Left lung (tissue), 10 donors: ENCODE results near the gene MAT2A. TPM values are rescaled to one million over a fixed set of nuclear protein-coding genes. Genes with fewer than 3 reads are reported as not detected.
"Not testable (repeated sequence)": the region's sequence is repeated elsewhere in the genome, so short reads cannot be mapped to it uniquely, and the experiment has no call there.

ENCODE experiments used
- ATAC-seq: fragments of 200-7000 bp; cut with Tn5 transposase; one replicate; pipeline ENCODE4 v1.9.1; 2020; ENCODE audit warnings: moderate library complexity
- DNase-seq, 4 donors: peaks; one replicate each; pipeline ENCODE4 v3.0.0-alpha.2; 2013 to 2020
- H3K27ac ChIP-seq, 2 donors: fragments of 200-600 bp; sonication (generic) in 1 of 2; one replicate each; pipeline versions ENCODE4 v1.5.0 to v1.8.0; 2020 to 2021
- H3K27me3 ChIP-seq, 2 donors: fragments of 200-600 bp; sonication (generic) in 1 of 2; one replicate each; pipeline versions ENCODE4 v1.5.0 to v1.8.0; 2020 to 2021
- H3K36me3 ChIP-seq, 2 donors: fragments of 200-600 bp; sonication (generic) in 1 of 2; one replicate each; pipeline versions ENCODE4 v1.5.0 to v1.8.0; 2020 to 2021
- H3K4me1 ChIP-seq, 2 donors: fragments of 200-600 bp; one replicate each; pipeline ENCODE4 v1.8.0; 2021
- H3K4me3 ChIP-seq, 2 donors: fragments of 200-600 bp; sonication (generic) in 1 of 2; one replicate each; pipeline versions ENCODE4 v1.5.0 to v1.8.0; 2020 to 2021; ENCODE audit warnings: mild to moderate bottlenecking in 1 of 2
- H3K9me3 ChIP-seq, 2 donors: fragments of 200-600 bp; sonication (generic) in 1 of 2; one replicate each; pipeline versions ENCODE4 v1.5.0 to v1.8.0; 2020 to 2021
- CTCF ChIP-seq, 2 donors: fragments of 200-600 bp; sonication (generic) in 1 of 2; IDR thresholded peaks; one replicate each; pipeline versions ENCODE4 v1.5.0 to v1.8.0; 2021; ENCODE audit warnings: antibody characterized with exemption in 2 of 2
- intact Hi-C, 2 donors: fragments of 100-400 bp; cut with DNase I; formaldehyde crosslinking; loops; one replicate each; pipeline versions ENCODE4 v1.11.2 to v1.14.2; 2022
- polyA plus RNA-seq, 6 donors: library from polyadenylated mRNA; unstranded; fragments of 120-200 nt; gene quantifications; one replicate each; pipeline ENCODE4 v1.2.1, GENCODE V29; 2013; ENCODE audit not compliant: insufficient read length in 6 of 6
- total RNA-seq, 2 donors: library from RNA; stranded (reverse); fragmentation: NEBNext Ultra II Directional; extraction: Animal tissue kit (Norgen Biotek cat#: 25700); gene quantifications; one replicate each; pipeline ENCODE4 v1.2.1, GENCODE V29; 2021
- donor health status: DM: no; HTN: yes; CAD: no.
- donor health status: DM: no; HTN: no; CAD: no.

Gene MAT2A
- total and polyA plus RNA-seq, 8 donors, result 135 to 341 (median 295) TPM

GRCh38 chr2:85540133-85540648, 1.2 kb downstream of the MAT2A start:
- intact Hi-C loops, result no loop called here
- DNase-seq, result no peak
- no peaks in the 10 kb centered on the region for H3K9me3 ChIP-seq

DNA sequence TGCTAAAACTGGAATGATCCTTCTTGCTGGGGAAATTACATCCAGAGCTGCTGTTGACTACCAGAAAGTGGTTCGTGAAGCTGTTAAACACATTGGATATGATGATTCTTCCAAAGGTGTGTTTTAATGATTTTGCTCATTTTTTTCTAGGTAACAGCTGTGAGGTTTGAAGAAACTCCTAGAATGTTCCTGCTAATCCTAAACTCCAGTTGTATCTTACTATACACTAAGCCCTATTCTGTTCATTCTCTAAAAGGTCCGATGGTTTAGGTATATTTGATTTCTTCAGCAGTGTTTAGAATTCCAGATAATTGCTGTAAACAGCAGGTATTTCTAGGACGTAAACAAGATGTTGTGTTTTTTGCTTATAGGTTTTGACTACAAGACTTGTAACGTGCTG, 2.3 kb downstream of the MAT2A start:
- DNase-seq (no peak), ATAC-seq (no peak)
- Histone ChIP-seq H3K27me3 (no peaks in the 10 kb centered on the region), H3K4me1 (peaks cover 24 to 61% of the 10 kb centered on the region in 2 donors), H3K27ac (no peak overlapping the region), H3K36me3 (peaks cover 5 to 58% of the 10 kb centered on the region in 2 donors), H3K4me3 (peak overlapping the region in 1 of 2 donors; percentile 99), H3K9me3 (no peaks in the 10 kb centered on the region)
- no peak for TF ChIP-seq CTCF (IDR thresholded peaks at IDR 0.05)
- intact Hi-C loops, result no loop called here

More at GRCh38 chr2:85540133-85540648, 1.2 kb downstream of the MAT2A start:
- TF ChIP-seq CTCF (IDR thresholded peaks at IDR 0.05), result no peak
- Histone ChIP-seq H3K27me3 (no peaks in the 10 kb centered on the region), H3K4me3 (peak overlapping the region; percentile 99), H3K36me3 (peaks cover 5 to 47% of the 10 kb centered on the region in 2 donors), H3K4me1 (peaks cover 24 to 63% of the 10 kb centered on the region in 2 donors), H3K27ac (peak overlapping the region; percentile 99)
- ATAC-seq, result no peak

- Histone ChIP-seq H3K4me1 (peaks cover 24 to 58% of the 10 kb centered on the region in 2 donors), H3K4me3 (peak overlapping the region in 1 of 2 donors; percentile 99), H3K27ac (no peak overlapping the region), H3K36me3 (peaks cover 5 to 64% of the 10 kb centered on the region in 2 donors), H3K27me3 (no peaks in the 10 kb centered on the region), H3K9me3 (no peaks in the 10 kb centered on the region)
- ATAC-seq (no peak), DNase-seq (no peak)
- no peak for TF ChIP-seq CTCF (IDR thresholded peaks at IDR 0.05)
- intact Hi-C loops, result no loop called here
Observed at GRCh38 chr2:85541753-85542457, 2.9 kb downstream of the MAT2A start.

DNA sequence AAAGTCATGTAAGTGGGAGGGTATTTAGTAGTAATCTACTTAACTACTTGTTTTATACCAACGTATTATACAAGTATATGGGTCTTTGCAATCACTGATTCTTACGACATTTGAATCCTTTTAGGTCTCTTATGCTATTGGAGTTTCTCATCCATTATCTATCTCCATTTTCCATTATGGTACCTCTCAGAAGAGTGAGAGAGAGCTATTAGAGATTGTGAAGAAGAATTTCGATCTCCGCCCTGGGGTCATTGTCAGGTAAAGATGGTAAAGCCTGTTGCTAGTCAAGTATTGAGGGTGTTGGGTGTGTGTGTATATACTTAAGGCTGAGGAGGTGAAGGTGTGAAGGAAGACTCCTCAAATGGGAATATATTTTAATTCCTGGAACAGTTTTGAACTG, 3.8 kb downstream of the MAT2A start:
- peaks cover 5 to 71% of the 10 kb centered on the region in 2 donors for H3K36me3 ChIP-seq
- peaks cover 17 to 49% of the 10 kb centered on the region in 2 donors for H3K4me1 ChIP-seq
- ATAC-seq (no peak), DNase-seq (no peak)
- H3K9me3 ChIP-seq, result no peaks in the 10 kb centered on the region
- no peaks in the 10 kb centered on the region for H3K27me3 ChIP-seq
- H3K27ac ChIP-seq, result no peak overlapping the region
- peak overlapping the region in 1 of 2 donors; percentile 99 for H3K4me3 ChIP-seq
- intact Hi-C loops, result no loop called here
- TF ChIP-seq CTCF (IDR thresholded peaks at IDR 0.05), result no peak

DNA sequence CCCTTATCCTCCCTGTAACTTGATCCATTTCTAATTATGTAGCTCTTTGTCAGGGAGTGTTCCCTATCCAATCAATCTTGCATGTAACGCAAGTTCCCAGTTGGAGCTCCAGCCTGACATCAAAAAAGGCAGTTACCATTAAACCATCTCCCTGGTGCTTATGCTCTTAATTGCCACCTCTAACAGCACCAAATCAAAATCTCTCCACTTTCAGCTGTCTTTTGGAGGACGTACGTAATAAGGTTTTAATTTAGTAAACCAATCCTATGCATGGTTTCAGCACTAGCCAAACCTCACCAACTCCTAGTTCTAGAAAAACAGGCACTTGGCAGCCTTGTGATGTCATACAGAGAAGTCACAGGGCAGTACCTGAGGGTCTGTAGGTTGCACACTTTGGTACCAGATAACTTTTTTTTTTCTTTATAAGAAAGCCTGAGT, 5.3 kb downstream of the MAT2A start:
- intact Hi-C loops, DNase-seq, ATAC-seq, H3K27me3 ChIP-seq, H3K9me3 ChIP-seq, H3K4me3 ChIP-seq: not testable (repeated sequence)
- peaks cover 17 to 47% of the 10 kb centered on the region in 2 donors for H3K4me1 ChIP-seq
- peak overlapping the region in 1 of 2 donors; percentile 39 for H3K27ac ChIP-seq
- H3K36me3 ChIP-seq, result peaks cover 5 to 78% of the 10 kb centered on the region in 2 donors

DNA sequence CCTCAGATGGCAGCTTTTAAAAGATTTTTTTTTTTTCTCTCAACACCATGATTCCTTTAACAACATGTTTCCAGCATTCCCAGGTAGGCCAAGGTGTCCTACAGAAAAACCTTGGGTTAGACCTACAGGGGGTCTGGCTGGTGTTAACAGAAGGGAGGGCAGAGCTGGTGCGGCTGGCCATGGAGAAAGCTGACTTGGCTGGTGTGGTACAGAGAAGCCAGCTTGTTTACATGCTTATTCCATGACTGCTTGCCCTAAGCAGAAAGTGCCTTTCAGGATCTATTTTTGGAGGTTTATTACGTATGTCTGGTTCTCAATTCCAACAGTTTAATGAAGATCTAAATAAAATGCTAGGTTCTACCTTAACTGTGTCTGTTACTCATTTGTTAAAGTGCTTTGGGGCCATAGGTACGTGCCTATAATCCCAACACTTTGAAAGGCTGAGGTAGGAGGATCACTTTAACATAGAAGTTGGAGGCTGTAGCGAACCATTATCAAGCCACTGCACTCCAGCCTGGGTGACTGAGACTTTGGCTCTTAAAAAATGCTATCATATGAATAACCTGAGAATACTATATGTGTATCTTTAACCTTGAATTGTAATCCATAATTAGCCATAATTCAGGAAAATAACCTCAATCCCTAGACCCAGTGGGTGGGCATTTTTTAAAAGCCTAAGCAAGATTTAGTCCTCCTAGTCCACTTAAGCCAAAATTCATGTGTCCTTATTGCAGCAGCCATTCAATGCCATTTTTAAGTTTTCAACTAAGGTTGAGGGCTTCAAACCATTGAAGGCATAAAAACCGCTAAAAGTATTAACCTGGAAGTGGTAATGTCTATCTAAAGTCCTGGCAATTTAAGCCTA, 6.2 kb downstream of the MAT2A start:
- H3K4me3 ChIP-seq, intact Hi-C loops, H3K9me3 ChIP-seq, H3K27ac ChIP-seq, H3K27me3 ChIP-seq, DNase-seq, ATAC-seq: not testable (repeated sequence)
- Histone ChIP-seq H3K36me3 (peaks cover 5 to 84% of the 10 kb centered on the region in 2 donors), H3K4me1 (peaks cover 17 to 52% of the 10 kb centered on the region in 2 donors)
